HCT116 (cell line): ENCODE measurements around the gene NKG7. TPM values are rescaled to one million over a fixed set of nuclear protein-coding genes. Genes with fewer than 3 reads are reported as not detected.

ENCODE experiments used
- ATAC-seq: fragments of 200-7000 bp; cut with Tn5 transposase; 2 replicates; pipeline ENCODE4 v1.9.1; 2020; ENCODE audit warnings: mild to moderate bottlenecking, moderate library complexity
- BruUV-seq: library from RNA; stranded (reverse); fragments of 400-500 nt; replicated peaks from 2 replicates; lab custom pipeline; 2021; lab: Mats Ljungman, UMichigan
- CTCF ChIA-PET: fragments of 300-600 bp; sonication (Branson Sonifier 250); formaldehyde crosslinking; loops from one replicate; lab custom pipeline; 2021; ENCODE audit warnings: antibody characterized with exemption; lab: Charles Lee
- POLR2A ChIA-PET: fragments of 300-600, 350-600 bp; sonication (Branson Sonifier 250); formaldehyde crosslinking; loops from one replicate; lab custom pipeline; 2021; ENCODE audit warnings: antibody characterized with exemption; lab: Charles Lee
- RAD21 ChIA-PET, 2 experiments: fragments of 300-600 bp; sonication (Branson Sonifier 250); formaldehyde crosslinking; loops; one replicate each; lab custom pipeline; 2023; ENCODE audit warnings: low total read pairs in 2 of 2; ENCODE audit not compliant: uncharacterized antibody in 2 of 2, unreplicated experiment in 2 of 2, low non-redundant PET in 1 of 2; lab: Charles Lee
- DNase-seq: peaks from one replicate; pipeline ENCODE4 v3.0.0-alpha.2; 2010; ENCODE audit warnings: low read depth, low spot score
- H2AFZ ChIP-seq: fragments of 200-600 bp; shearing (Covaris generic), sonication (generic); 2 replicates; pipeline ENCODE4 v1.6.1; 2017; ENCODE audit warnings: low read depth, mixed run types, mixed read lengths, antibody characterized with exemption, low read length; ENCODE audit not compliant: poor library complexity, severe bottlenecking
- H3K27ac ChIP-seq: 2 replicates; pipeline ENCODE4 v1.5.1; 2012; ENCODE audit warnings: low read depth, low read length
- H3K27me3 ChIP-seq: fragments of 200-600 bp; sonication (generic); 2 replicates; pipeline ENCODE4 v1.6.1; 2016; ENCODE audit warnings: mixed run types, low read length, mixed read lengths; ENCODE audit not compliant: insufficient read depth
- H3K36me3 ChIP-seq, 2 experiments: fragments of 200-500 bp in 1 of 2; fragments of 200-600 bp in 1 of 2; sonication (Bioruptor generic) in 1 of 2; sonication (generic) in 1 of 2; 2 replicates each; pipeline versions ENCODE4 v1.5.1 to v1.6.1; 2014 to 2016; ENCODE audit warnings: low read length in 2 of 2, inconsistent platforms in 1 of 2, mixed read lengths in 1 of 2, mixed run types in 1 of 2; ENCODE audit not compliant: insufficient read depth in 2 of 2, control insufficient read depth in 1 of 2
- H3K4me1 ChIP-seq, 2 experiments: fragments of 200-600 bp in 1 of 2; sonication (generic) in 1 of 2; 2 replicates each; pipeline versions ENCODE4 v1.5.1 to v1.6.1; 2012 to 2017; ENCODE audit warnings: low read length in 2 of 2, inconsistent platforms in 1 of 2, mild to moderate bottlenecking in 1 of 2, mixed read lengths in 1 of 2, mixed run types in 1 of 2, moderate library complexity in 1 of 2; ENCODE audit not compliant: insufficient read depth in 2 of 2, control insufficient read depth in 1 of 2
- H3K4me2 ChIP-seq: fragments of 200-600 bp; sonication (generic); 2 replicates; pipeline ENCODE4 v1.6.1; 2017; ENCODE audit warnings: mixed run types, low read length, mixed read lengths
- H3K4me3 ChIP-seq, 2 experiments: fragments of 200-600 bp in 1 of 2; sonication (generic) in 1 of 2; replicated peaks in 1 of 2; 2 replicates each; pipeline ENCODE4 v1.5.1; 2011 to 2016; ENCODE audit warnings: low read length in 2 of 2, control low read depth in 1 of 2, low read depth in 1 of 2, mild to moderate bottlenecking in 1 of 2, mixed read lengths in 1 of 2, mixed run types in 1 of 2
- H3K79me2 ChIP-seq: fragments of 200-600 bp; sonication (generic); 2 replicates; pipeline ENCODE4 v1.6.1; 2017; ENCODE audit warnings: mild to moderate bottlenecking, mixed run types, low read length, moderate library complexity, mixed read lengths; ENCODE audit not compliant: insufficient read depth
- H3K9ac ChIP-seq: fragments of 200-600 bp; sonication (generic); 2 replicates; pipeline ENCODE4 v1.6.1; 2016; ENCODE audit warnings: low read length, mixed read lengths
- H3K9me2 ChIP-seq: fragments of 200-600 bp; sonication (generic), shearing (Covaris generic); 2 replicates; pipeline ENCODE4 v1.6.1; 2017; ENCODE audit warnings: mixed run types, mild to moderate bottlenecking, moderate library complexity; ENCODE audit not compliant: insufficient read depth
- H3K9me3 ChIP-seq, 2 experiments: fragments of 200-500 bp in 1 of 2; fragments of 200-600 bp in 1 of 2; sonication (Bioruptor generic) in 1 of 2; sonication (generic) in 1 of 2; 2 replicates each; pipeline ENCODE4 v1.6.1; 2014 to 2017; ENCODE audit warnings: low read length in 2 of 2, mixed read lengths in 2 of 2, inconsistent platforms in 1 of 2, low read depth in 1 of 2, mild to moderate bottlenecking in 1 of 2, mixed run types in 1 of 2, moderate library complexity in 1 of 2; ENCODE audit not compliant: control insufficient read depth in 1 of 2, insufficient read depth in 1 of 2
- H4K20me1 ChIP-seq: fragments of 200-600 bp; sonication (generic), shearing (Covaris generic); 2 replicates; pipeline ENCODE4 v1.6.1; 2017; ENCODE audit warnings: mixed run types, mild to moderate bottlenecking, moderate library complexity; ENCODE audit not compliant: insufficient read depth
- CBX3 ChIP-seq: IDR thresholded peaks from 2 replicates; pipeline ENCODE4 v1.6.1; 2012; ENCODE audit warnings: low read depth
- CEBPB ChIP-seq: IDR thresholded peaks from 2 replicates; pipeline ENCODE4 v1.6.1; 2012; ENCODE audit warnings: low read depth
- EGR1 ChIP-seq: IDR thresholded peaks from 2 replicates; pipeline ENCODE4 v1.6.1; 2012; ENCODE audit warnings: low read depth
- ELF1 ChIP-seq: IDR thresholded peaks from 2 replicates; pipeline ENCODE4 v1.6.1; 2012; ENCODE audit warnings: low read depth, borderline replicate concordance
- EZH2 ChIP-seq: fragments of 200-600 bp; sonication (generic); IDR thresholded peaks from 2 replicates; pipeline ENCODE4 v1.6.1; 2017; ENCODE audit warnings: antibody characterized with exemption, mixed run types
- EZH2phosphoT487 ChIP-seq: fragments of 200-600 bp; IDR thresholded peaks from 2 replicates; pipeline ENCODE4 v1.6.1; 2018; ENCODE audit warnings: antibody characterized with exemption, borderline replicate concordance
- JUND ChIP-seq: IDR thresholded peaks from 2 replicates; pipeline ENCODE4 v1.6.1; 2012
- POLR2A ChIP-seq: IDR thresholded peaks from 2 replicates; pipeline ENCODE4 v1.7.0; 2011; ENCODE audit warnings: borderline replicate concordance; ENCODE audit not compliant: insufficient read depth, insufficient read length; ENCODE audit errors: extremely low read depth
- POLR2AphosphoS5 ChIP-seq: IDR thresholded peaks from 2 replicates; pipeline ENCODE4 v1.6.1; 2011; ENCODE audit warnings: mild to moderate bottlenecking, low read depth, low read length, moderate library complexity
- RAD21 ChIP-seq: IDR thresholded peaks from 2 replicates; pipeline ENCODE4 v1.6.1; 2012; ENCODE audit warnings: low read depth, mild to moderate bottlenecking
- SIN3A ChIP-seq: IDR thresholded peaks from 2 replicates; pipeline ENCODE4 v1.6.1; 2012; ENCODE audit warnings: low read depth
- SRF ChIP-seq: IDR thresholded peaks from 2 replicates; pipeline ENCODE4 v1.6.1; 2012; ENCODE audit warnings: low read depth
- TCF7L2 ChIP-seq: IDR thresholded peaks from 2 replicates; pipeline ENCODE4 v1.7.0; 2011; ENCODE audit warnings: borderline replicate concordance, inconsistent platforms; ENCODE audit not compliant: insufficient read depth, insufficient read length; ENCODE audit errors: extremely low read depth
- intact Hi-C: fragments of 100-400 bp; cut with micrococcal nuclease; formaldehyde crosslinking; loops from 2 replicates; pipeline ENCODE4 v1.10.0; 2022
- total RNA-seq: library from RNA; stranded (reverse); gene quantifications from one replicate; pipeline ENCODE4 v1.2.1, GENCODE V29; 2021; ENCODE audit not compliant: unreplicated experiment
- TF ChIP-seq, protein P1 (sequence below): IDR thresholded peaks from 2 replicates; pipeline ENCODE4 v1.6.1; 2011; ENCODE audit warnings: mild to moderate bottlenecking, low read length, moderate library complexity; ENCODE audit not compliant: insufficient replicate concordance; ENCODE audit errors: extremely low read depth
- TF ChIP-seq, protein P2 (sequence below): IDR thresholded peaks from 2 replicates; pipeline ENCODE4 v1.6.1; 2012; ENCODE audit warnings: low read depth
- TF ChIP-seq, protein P3 (sequence below), 3 experiments: fragments of 200-600 bp in 1 of 3; sonication (generic) in 1 of 3; IDR thresholded peaks in 2 of 3; conservative IDR thresholded peaks in 1 of 3; 2 replicates each; pipeline ENCODE4 v1.5.1; 2012 to 2017; ENCODE audit warnings: low read depth in 2 of 3, low read length in 2 of 3, antibody characterized with exemption in 1 of 3, borderline replicate concordance in 1 of 3, control low read depth in 1 of 3, mild to moderate bottlenecking in 1 of 3, mixed read lengths in 1 of 3, mixed run types in 1 of 3, moderate library complexity in 1 of 3; ENCODE audit not compliant: insufficient read depth in 1 of 3
- TF ChIP-seq, protein P4 (sequence below): IDR thresholded peaks from 2 replicates; pipeline ENCODE4 v1.6.1; 2012

Gene NKG7
- total RNA-seq, 1 experiment from 2014 or later = not detected

DNA sequence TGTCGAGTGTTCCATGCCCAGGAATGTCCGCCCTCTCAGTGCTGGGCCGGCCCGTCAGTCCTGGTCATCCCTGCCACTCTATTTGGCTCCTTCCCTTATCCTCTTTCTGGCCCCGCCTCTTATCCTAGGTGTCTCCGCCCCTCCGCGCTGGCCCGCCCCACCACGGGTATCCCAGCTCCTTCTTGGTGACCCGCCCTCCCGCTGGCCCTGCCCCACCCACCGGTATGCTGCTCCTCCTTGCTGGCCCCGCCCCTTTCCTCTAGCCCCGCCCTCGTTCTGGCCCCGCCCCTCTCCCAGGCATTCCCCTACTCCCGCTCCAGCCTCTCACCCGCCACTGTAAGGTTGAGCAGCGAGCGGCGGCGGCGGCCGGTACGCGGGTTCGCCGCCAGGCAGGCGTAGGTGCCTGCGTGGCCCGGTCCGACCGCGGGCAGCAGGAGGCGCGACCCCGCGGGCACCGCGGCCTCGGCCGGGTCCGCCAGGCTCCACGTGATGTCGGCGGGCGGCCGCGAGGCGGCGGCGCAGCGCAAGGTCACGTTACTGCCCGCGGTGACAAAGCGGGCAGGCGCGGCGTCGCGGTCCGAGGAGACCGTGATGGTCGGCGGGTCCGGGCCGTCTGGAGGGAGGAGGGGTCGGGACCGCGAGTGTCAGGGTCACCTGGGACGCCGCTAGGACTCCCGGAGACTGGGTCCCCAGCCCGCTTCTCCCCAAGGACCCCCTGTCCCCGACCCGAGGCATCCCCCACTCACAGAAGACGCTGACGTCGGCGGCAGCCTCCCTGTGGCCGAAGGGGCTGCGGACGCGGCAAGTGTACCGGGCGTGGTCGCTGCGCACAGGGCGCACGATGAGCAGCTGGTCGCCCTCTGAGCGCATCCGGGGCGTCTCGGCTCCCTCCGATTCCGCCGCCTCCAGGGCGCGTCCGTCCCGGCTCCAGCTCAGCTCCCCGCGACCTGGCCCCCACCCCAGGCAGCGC is 32.5 kb downstream of the NKG7 start:
- Histone ChIP-seq H2AFZ (peak overlapping the region; percentile 95), H3K9ac (peak overlapping the region; percentile 70), H3K4me1 (peaks cover 5 to 45% of the 10 kb centered on the region in 2 experiments; a peak in 3 of 4 replicates), H3K4me2 (peak overlapping the region; percentile 90), H4K20me1 (no peaks in the 10 kb centered on the region), H3K27me3 (no peaks in the 10 kb centered on the region), H3K4me3 (peak overlapping the region; percentile 54 to 67), H3K36me3 (no peaks in the 10 kb centered on the region; a peak in 2 of 4 replicates), H3K9me3 (no peaks in the 10 kb centered on the region), H3K79me2 (no peaks in the 10 kb centered on the region), H3K9me2 (no peaks in the 10 kb centered on the region), H3K27ac (peak overlapping the region; percentile 65)
- DNase-seq = peak; percentile 91
- ChIA-PET CTCF (interaction anchor here (0.6 to 1.6 kb wide), 14 partner anchors 9 to 321 kb away, joined by 3 to 21 read pairs (median 7); no protein-coding TSS in a partner anchor), RAD21 (interaction anchor here (0.8 to 1.3 kb wide), 4 partner anchors 27 to 100 kb away, joined by 3 to 7 read pairs (median 4); no protein-coding TSS in a partner anchor), POLR2A (interaction anchor here (0.6 to 1.7 kb wide), 8 partner anchors 9 to 231 kb away, joined by 3 to 12 read pairs (median 4); partner anchors contain the start of gene ZNF175)
- BruUV-seq = no TSS peak
- ATAC-seq = peak; percentile 87
- intact Hi-C loops = loop anchor here (1.0 kb wide), 5 partner anchors 27 to 317 kb away; no protein-coding TSS in a partner anchor
- TF ChIP-seq RAD21 (peak; percentile 22; the same call in 1 of the 2 replicates), POLR2AphosphoS5 (peak; percentile 75), SIN3A (no peak), POLR2A (peak; percentile 62), TCF7L2 (no peak), EZH2phosphoT487 (no peak), EGR1 (no peak), CBX3 (0 out of 2 replicates have a peak, but pooled peaks have one; percentile 5), CEBPB (no peak), EZH2 (no peak), JUND (no peak), ELF1 (no peak), SRF (no peak)
- TF ChIP-seq, protein P1, sequence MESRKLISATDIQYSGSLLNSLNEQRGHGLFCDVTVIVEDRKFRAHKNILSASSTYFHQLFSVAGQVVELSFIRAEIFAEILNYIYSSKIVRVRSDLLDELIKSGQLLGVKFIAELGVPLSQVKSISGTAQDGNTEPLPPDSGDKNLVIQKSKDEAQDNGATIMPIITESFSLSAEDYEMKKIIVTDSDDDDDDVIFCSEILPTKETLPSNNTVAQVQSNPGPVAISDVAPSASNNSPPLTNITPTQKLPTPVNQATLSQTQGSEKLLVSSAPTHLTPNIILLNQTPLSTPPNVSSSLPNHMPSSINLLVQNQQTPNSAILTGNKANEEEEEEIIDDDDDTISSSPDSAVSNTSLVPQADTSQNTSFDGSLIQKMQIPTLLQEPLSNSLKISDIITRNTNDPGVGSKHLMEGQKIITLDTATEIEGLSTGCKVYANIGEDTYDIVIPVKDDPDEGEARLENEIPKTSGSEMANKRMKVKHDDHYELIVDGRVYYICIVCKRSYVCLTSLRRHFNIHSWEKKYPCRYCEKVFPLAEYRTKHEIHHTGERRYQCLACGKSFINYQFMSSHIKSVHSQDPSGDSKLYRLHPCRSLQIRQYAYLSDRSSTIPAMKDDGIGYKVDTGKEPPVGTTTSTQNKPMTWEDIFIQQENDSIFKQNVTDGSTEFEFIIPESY = no peak
- TF ChIP-seq, protein P2, sequence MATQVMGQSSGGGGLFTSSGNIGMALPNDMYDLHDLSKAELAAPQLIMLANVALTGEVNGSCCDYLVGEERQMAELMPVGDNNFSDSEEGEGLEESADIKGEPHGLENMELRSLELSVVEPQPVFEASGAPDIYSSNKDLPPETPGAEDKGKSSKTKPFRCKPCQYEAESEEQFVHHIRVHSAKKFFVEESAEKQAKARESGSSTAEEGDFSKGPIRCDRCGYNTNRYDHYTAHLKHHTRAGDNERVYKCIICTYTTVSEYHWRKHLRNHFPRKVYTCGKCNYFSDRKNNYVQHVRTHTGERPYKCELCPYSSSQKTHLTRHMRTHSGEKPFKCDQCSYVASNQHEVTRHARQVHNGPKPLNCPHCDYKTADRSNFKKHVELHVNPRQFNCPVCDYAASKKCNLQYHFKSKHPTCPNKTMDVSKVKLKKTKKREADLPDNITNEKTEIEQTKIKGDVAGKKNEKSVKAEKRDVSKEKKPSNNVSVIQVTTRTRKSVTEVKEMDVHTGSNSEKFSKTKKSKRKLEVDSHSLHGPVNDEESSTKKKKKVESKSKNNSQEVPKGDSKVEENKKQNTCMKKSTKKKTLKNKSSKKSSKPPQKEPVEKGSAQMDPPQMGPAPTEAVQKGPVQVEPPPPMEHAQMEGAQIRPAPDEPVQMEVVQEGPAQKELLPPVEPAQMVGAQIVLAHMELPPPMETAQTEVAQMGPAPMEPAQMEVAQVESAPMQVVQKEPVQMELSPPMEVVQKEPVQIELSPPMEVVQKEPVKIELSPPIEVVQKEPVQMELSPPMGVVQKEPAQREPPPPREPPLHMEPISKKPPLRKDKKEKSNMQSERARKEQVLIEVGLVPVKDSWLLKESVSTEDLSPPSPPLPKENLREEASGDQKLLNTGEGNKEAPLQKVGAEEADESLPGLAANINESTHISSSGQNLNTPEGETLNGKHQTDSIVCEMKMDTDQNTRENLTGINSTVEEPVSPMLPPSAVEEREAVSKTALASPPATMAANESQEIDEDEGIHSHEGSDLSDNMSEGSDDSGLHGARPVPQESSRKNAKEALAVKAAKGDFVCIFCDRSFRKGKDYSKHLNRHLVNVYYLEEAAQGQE = no peak
- TF ChIP-seq, protein P3, sequence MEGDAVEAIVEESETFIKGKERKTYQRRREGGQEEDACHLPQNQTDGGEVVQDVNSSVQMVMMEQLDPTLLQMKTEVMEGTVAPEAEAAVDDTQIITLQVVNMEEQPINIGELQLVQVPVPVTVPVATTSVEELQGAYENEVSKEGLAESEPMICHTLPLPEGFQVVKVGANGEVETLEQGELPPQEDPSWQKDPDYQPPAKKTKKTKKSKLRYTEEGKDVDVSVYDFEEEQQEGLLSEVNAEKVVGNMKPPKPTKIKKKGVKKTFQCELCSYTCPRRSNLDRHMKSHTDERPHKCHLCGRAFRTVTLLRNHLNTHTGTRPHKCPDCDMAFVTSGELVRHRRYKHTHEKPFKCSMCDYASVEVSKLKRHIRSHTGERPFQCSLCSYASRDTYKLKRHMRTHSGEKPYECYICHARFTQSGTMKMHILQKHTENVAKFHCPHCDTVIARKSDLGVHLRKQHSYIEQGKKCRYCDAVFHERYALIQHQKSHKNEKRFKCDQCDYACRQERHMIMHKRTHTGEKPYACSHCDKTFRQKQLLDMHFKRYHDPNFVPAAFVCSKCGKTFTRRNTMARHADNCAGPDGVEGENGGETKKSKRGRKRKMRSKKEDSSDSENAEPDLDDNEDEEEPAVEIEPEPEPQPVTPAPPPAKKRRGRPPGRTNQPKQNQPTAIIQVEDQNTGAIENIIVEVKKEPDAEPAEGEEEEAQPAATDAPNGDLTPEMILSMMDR (IDR thresholded peaks at IDR 0.05 in 2 of 3, conservative IDR thresholded peaks at IDR 0.05 in 1 of 3; ENCODE audit: borderline replicate concordance in 1 of 3, insufficient read depth in 1 of 3, low read depth in 2 of 3, low read length in 2 of 3) = 0 out of 6 replicates have a peak, but pooled peaks of 2 of the 3 experiments have one; percentile 1 to 9
- TF ChIP-seq, protein P4, sequence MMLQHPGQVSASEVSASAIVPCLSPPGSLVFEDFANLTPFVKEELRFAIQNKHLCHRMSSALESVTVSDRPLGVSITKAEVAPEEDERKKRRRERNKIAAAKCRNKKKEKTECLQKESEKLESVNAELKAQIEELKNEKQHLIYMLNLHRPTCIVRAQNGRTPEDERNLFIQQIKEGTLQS = no peak
